ENCODE data around the gene MRPL12. TPM values are rescaled to one million over a fixed set of nuclear protein-coding genes. Genes with fewer than 3 reads are reported as not detected.

Gene MRPL12
- total RNA-seq, 1 experiment from 2014 or later, result 14.1 TPM

GRCh38 chr17:81682565-81683207 is 20.5 kb upstream of the MRPL12 start:
- no peak for DNase-seq (ENCODE audit: low read depth)

- no peak for DNase-seq (ENCODE audit: low read depth)
Observed at GRCh38 chr17:81683208-81683583, 20.0 kb upstream of the MRPL12 start.

- peak; percentile 98 for DNase-seq (ENCODE audit: low read depth)
Observed at GRCh38 chr17:81683584-81684441, 19.4 kb upstream of the MRPL12 start, which contains the start of the genes ARL16 and HGS. ARL16 (minus strand) TSS chr17:81683797; CDS start chr17:81683753, 44 bp downstream. HGS (plus strand) TSS chr17:81684011; CDS start chr17:81684067, 56 bp downstream.

- peak; percentile 89 for DNase-seq (ENCODE audit: low read depth)
Observed at GRCh38 chr17:81684442-81684911, 18.7 kb upstream of the MRPL12 start.

- peak; percentile 84 for DNase-seq (ENCODE audit: low read depth)
Observed at GRCh38 chr17:81685108-81685507, 18.1 kb upstream of the MRPL12 start.

GRCh38 chr17:81686614-81687013 is 16.6 kb upstream of the MRPL12 start:
- DNase-seq (ENCODE audit: low read depth), result no peak

GRCh38 chr17:81687770-81688541 is 15.2 kb upstream of the MRPL12 start:
- no peak for DNase-seq (ENCODE audit: low read depth)

- no peak for DNase-seq (ENCODE audit: low read depth)
Observed at GRCh38 chr17:81688616-81689015, 14.6 kb upstream of the MRPL12 start.

GRCh38 chr17:81690066-81690465 is 13.1 kb upstream of the MRPL12 start:
- no peak for DNase-seq (ENCODE audit: low read depth)

- no peak for DNase-seq (ENCODE audit: low read depth)
Observed at GRCh38 chr17:81690549-81690948, 12.6 kb upstream of the MRPL12 start.

- DNase-seq (ENCODE audit: low read depth), result no peak
Observed at GRCh38 chr17:81691196-81691595, 12.0 kb upstream of the MRPL12 start.

- DNase-seq (ENCODE audit: low read depth), result no peak
Observed at GRCh38 chr17:81691608-81692007, 11.6 kb upstream of the MRPL12 start.

- no peak for DNase-seq (ENCODE audit: low read depth)
Observed at GRCh38 chr17:81693509-81694210, 9.5 kb upstream of the MRPL12 start.

- DNase-seq (ENCODE audit: low read depth), result no peak
Observed at GRCh38 chr17:81694810-81695209, 8.4 kb upstream of the MRPL12 start.

GRCh38 chr17:81695211-81695610 is 8.0 kb upstream of the MRPL12 start:
- DNase-seq (ENCODE audit: low read depth), result no peak

GRCh38 chr17:81695801-81696200 is 7.4 kb upstream of the MRPL12 start:
- DNase-seq (ENCODE audit: low read depth), result no peak

- DNase-seq (ENCODE audit: low read depth), result no peak
Observed at GRCh38 chr17:81696218-81696941, 6.8 kb upstream of the MRPL12 start.

- no peak for DNase-seq (ENCODE audit: low read depth)
Observed at GRCh38 chr17:81697261-81698044, 5.7 kb upstream of the MRPL12 start.

GRCh38 chr17:81700353-81701287 is 2.5 kb upstream of the MRPL12 start:
- DNase-seq (ENCODE audit: low read depth), result no peak
